ENCODE measurements around the gene FLT1.

GRCh38 chr13:28319528-28319927 is 175.4 kb downstream of the FLT1 start:
- no peak for TF ChIP-seq CTCF (optimal IDR thresholded peaks at IDR 0.05 in 1 of 3, IDR thresholded peaks at IDR 0.05 in 1 of 3, conservative IDR thresholded peaks at IDR 0.05 in 1 of 3; ENCODE audit: extremely low read depth in 1 of 3, insufficient read depth in 2 of 3, low read length in 3 of 3)
- TF ChIP-seq EZH2 (IDR thresholded peaks at IDR 0.05; ENCODE audit: low read length) = no peak
